Measurements from ENCODE around the gene AGBL3.

Gene AGBL3

DNA sequence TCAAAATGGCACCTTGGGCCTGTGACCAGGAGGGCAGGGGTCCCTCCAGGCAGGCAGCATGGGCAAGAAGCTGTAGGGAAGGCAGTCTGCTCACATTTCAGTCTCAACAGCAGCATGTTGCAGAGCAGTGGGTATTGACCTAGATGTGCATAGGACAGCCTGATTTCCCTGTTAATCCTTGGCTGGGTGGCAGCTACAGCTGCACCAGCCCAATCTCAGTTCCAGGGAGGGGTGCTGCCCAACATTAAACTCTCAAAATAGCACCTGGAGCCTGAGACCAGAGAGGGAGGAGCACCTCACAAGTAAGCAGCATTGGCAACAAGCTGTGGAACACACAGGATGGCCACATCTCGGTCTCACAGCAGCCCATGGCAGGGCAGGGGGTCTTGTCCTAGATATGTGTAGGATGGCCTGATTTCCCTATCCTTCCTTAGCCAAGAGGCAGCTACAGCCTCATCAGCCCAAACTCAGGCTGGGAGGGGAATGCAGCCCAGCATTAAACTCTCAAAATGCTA lies 171.9 kb downstream of the AGBL3 start:
- no CpG with 5 or more reads among the region's 1 CpG for WGBS (ENCODE audit: insufficient coverage, insufficient read length)
- Histone ChIP-seq H3K4me1 (ENCODE audit: control insufficient read depth, insufficient read depth, low read length) (peaks cover 3% of the 10 kb centered on the region; the same call in 1 of the 2 replicates), H3K9me3 (ENCODE audit: control insufficient read depth, insufficient read depth, low read length) (no peaks in the 10 kb centered on the region), H3K36me3 (ENCODE audit: control insufficient read depth, insufficient read depth, low read length) (peaks cover 2% of the 10 kb centered on the region; the same call in 1 of the 2 replicates), H3K27me3 (ENCODE audit: control insufficient read depth, insufficient read depth, low read length) (no peaks in the 10 kb centered on the region), H3K27ac (ENCODE audit: low read length) (no peak overlapping the region), H3K4me3 (ENCODE audit: low read length) (no peak overlapping the region)
- DNase-seq (ENCODE audit: low read depth, low spot score): no peak

DNA sequence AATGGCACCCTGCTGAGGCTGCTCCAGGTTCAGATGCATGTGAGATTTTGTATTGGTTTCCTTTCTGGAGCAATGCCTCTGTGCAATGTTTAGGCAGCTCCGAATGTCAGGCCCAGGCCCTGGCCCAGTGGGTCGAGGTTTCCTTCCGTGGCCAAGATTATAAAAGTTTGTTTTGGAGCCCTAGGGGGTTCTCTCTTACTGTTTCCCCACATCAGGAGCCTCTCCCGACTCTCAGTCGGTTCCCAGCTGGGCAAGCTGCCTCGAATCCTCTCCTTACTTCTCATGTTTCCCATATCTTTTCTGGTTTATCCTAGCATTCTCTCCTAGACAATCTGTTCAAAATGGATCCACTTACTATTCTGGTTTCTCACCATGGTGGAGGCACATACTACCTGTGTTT lies 172.6 kb downstream of the AGBL3 start:
- Histone ChIP-seq H3K4me3 (ENCODE audit: low read length) (no peak overlapping the region), H3K36me3 (ENCODE audit: control insufficient read depth, insufficient read depth, low read length) (peaks cover 2% of the 10 kb centered on the region; the same call in 1 of the 2 replicates), H3K27ac (ENCODE audit: low read length) (no peak overlapping the region), H3K27me3 (ENCODE audit: control insufficient read depth, insufficient read depth, low read length) (no peaks in the 10 kb centered on the region), H3K9me3 (ENCODE audit: control insufficient read depth, insufficient read depth, low read length) (peaks cover 2% of the 10 kb centered on the region; the same call in 1 of the 2 replicates), H3K4me1 (ENCODE audit: control insufficient read depth, insufficient read depth, low read length) (peaks cover 3% of the 10 kb centered on the region; the same call in 1 of the 2 replicates)
- WGBS (ENCODE audit: insufficient coverage, insufficient read length): no CpG with 5 or more reads among the region's 6 CpGs
- DNase-seq (ENCODE audit: low read depth, low spot score): no peak

DNA sequence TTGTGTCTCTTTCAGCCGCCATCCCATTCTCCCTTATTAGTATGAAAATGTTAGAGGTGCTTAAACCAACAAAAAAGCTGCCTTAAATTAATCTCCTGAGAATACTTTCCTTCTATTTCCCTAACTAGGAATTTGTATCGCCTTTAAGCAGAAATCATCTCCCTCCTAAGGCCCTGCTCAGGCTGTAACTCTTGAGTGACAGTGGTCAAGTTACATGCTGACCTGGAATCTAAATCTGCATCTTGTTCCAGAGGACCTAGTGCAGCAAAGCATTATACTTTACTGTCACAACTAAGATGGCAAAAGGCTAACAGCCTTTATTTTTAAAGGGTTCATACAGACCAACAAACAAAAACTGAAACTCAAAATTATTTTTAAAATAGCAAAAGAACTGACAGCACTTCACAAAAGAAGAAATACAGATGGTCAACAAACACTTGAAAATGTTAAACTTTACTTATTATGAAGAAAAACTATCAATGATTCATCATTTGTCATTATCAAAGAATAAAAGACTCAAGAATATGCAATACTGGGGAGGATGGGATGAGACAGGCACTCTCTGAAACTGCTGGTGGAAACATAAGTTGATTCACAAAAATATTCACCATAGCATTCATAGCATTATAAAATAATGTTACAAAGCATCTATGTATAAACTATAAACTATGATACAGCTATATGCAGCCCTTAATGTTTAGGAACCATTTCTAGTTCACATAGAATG lies 173.2 kb downstream of the AGBL3 start:
- Histone ChIP-seq H3K9me3 (ENCODE audit: control insufficient read depth, insufficient read depth, low read length) (peaks cover 2% of the 10 kb centered on the region; the same call in 1 of the 2 replicates), H3K4me3 (ENCODE audit: low read length) (no peak overlapping the region), H3K27ac (ENCODE audit: low read length) (no peak overlapping the region), H3K36me3 (ENCODE audit: control insufficient read depth, insufficient read depth, low read length) (peaks cover 3% of the 10 kb centered on the region; the same call in 1 of the 2 replicates), H3K4me1 (ENCODE audit: control insufficient read depth, insufficient read depth, low read length) (peaks cover 3% of the 10 kb centered on the region; the same call in 1 of the 2 replicates), H3K27me3 (ENCODE audit: control insufficient read depth, insufficient read depth, low read length) (no peaks in the 10 kb centered on the region)
- WGBS (ENCODE audit: insufficient coverage, insufficient read length): no CpG with 5 or more reads among the region's 2 CpGs
- DNase-seq (ENCODE audit: low read depth, low spot score): no peak

DNA sequence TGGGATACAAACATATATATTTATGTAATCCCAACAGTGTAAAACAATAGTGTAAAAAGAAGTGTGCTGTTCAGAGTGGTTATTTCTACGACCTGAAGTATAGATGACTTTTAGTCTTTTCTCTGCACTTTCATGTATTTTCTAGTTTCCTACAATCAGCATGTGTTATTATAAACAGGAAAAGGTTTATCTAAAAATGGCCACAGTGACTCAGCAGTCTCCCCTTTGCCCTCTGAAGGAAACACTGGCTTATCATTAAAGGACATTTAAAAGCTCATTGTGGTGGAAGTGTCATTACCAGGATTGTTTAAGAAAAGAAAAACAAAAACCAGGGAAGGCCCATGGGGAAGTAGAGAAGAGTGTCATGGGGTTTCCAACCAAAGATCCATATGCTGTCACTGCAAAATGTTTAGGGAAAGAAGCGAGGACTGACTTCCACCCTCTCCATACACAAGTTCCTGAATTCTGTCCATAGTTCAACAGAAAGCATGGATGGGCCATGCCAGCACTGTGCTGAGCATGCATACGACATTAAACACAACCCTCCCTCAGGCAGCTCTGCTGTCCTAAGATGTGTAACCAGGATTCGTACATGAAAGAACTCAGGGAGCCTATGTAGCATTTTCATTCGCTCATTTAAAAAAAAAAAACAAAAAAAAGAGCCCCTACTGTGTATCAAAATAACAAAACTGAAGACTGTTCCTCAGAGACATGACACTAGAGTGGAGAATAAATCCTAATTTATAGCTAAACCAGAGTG lies 174.0 kb downstream of the AGBL3 start:
- no peaks in the 10 kb centered on the region for H3K27me3 ChIP-seq (ENCODE audit: control insufficient read depth, insufficient read depth, low read length)
- DNase-seq (ENCODE audit: low read depth, low spot score): no peak
- peaks cover 2% of the 10 kb centered on the region; the same call in 1 of the 2 replicates for H3K9me3 ChIP-seq (ENCODE audit: control insufficient read depth, insufficient read depth, low read length)
- H3K36me3 ChIP-seq (ENCODE audit: control insufficient read depth, insufficient read depth, low read length): peaks cover 7% of the 10 kb centered on the region; the same call in 1 of the 2 replicates
- H3K4me1 ChIP-seq (ENCODE audit: control insufficient read depth, insufficient read depth, low read length): peaks cover 3% of the 10 kb centered on the region; the same call in 1 of the 2 replicates
- no peak overlapping the region for H3K27ac ChIP-seq (ENCODE audit: low read length)
- WGBS (ENCODE audit: insufficient coverage, insufficient read length): no CpG with 5 or more reads among the region's 5 CpGs
- no peak overlapping the region for H3K4me3 ChIP-seq (ENCODE audit: low read length)

DNA sequence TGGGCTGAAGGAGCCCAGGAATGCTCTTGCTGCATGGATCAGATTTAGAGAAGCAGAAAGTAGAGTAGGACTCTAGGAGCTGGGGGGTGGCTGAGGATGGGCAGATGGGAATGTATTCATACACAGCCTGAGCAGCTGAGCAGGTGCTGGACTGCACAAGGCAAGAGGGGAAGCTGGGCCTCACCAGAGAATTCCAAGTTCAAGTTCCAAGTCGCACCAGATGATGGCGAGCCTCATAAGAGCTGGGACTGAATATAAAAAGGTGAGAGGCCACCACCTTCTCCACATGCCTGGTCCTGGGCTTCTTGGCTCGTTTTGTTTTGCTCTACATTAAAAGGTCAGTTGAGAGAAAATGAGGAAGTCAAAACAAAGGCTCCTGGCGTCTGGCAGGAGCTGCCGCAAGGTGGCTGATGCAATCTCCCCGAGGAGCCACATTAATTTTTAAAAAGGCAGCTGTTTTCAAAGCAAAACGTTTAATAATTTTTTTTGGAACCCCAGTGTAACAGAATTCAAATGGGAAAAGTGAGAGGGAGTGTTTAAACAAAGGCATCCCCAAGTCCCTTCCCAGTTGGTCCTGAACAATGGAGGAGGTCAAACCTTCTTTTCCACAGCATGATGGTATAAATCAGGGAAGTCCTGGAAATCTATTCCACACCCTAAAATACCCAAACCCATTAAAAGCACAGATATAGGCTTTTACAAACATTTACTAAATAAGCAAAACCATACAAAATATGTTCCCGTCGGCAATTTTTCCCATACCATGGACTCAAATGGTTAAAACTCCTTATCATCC lies 174.7 kb downstream of the AGBL3 start:
- Histone ChIP-seq H3K27me3 (ENCODE audit: control insufficient read depth, insufficient read depth, low read length) (no peaks in the 10 kb centered on the region), H3K4me1 (ENCODE audit: control insufficient read depth, insufficient read depth, low read length) (peaks cover 3% of the 10 kb centered on the region; the same call in 1 of the 2 replicates), H3K4me3 (ENCODE audit: low read length) (no peak overlapping the region), H3K36me3 (ENCODE audit: control insufficient read depth, insufficient read depth, low read length) (peaks cover 7% of the 10 kb centered on the region; the same call in 1 of the 2 replicates), H3K9me3 (ENCODE audit: control insufficient read depth, insufficient read depth, low read length) (peaks cover 2% of the 10 kb centered on the region; the same call in 1 of the 2 replicates), H3K27ac (ENCODE audit: low read length) (no peak overlapping the region)
- no peak for DNase-seq (ENCODE audit: low read depth, low spot score)
- WGBS (ENCODE audit: insufficient coverage, insufficient read length): 100% methylated on average over 1 of the region's 9 CpGs

DNA sequence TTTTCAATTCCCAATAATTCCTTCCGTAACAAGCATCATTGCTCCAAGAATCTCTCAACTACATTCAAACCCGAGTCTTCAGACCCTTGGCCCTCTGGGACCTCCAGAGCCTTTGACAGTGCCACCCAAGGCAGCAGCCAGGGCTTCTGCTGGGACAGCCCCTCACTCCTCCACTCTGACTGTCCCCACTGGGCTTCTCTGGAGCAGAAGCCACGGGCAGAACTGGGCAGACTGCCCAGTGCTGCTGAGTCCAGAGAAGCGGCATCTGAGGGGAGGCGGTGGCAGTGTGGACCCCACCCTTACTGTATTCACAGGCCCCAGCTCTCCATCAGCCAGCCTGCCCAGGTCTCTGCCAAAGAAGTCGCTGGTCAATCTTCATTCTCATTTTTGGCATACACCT lies 175.4 kb downstream of the AGBL3 start:
- no peaks in the 10 kb centered on the region for H3K27me3 ChIP-seq (ENCODE audit: control insufficient read depth, insufficient read depth, low read length)
- H3K27ac ChIP-seq (ENCODE audit: low read length): no peak overlapping the region
- no peak for DNase-seq (ENCODE audit: low read depth, low spot score)
- H3K9me3 ChIP-seq (ENCODE audit: control insufficient read depth, insufficient read depth, low read length): peaks cover 2% of the 10 kb centered on the region; the same call in 1 of the 2 replicates
- peaks cover 3% of the 10 kb centered on the region; the same call in 1 of the 2 replicates for H3K4me1 ChIP-seq (ENCODE audit: control insufficient read depth, insufficient read depth, low read length)
- WGBS (ENCODE audit: insufficient coverage, insufficient read length): 100% methylated on average over 2 of the region's 6 CpGs
- H3K4me3 ChIP-seq (ENCODE audit: low read length): no peak overlapping the region
- H3K36me3 ChIP-seq (ENCODE audit: control insufficient read depth, insufficient read depth, low read length): peaks cover 11% of the 10 kb centered on the region; the same call in 1 of the 2 replicates

DNA sequence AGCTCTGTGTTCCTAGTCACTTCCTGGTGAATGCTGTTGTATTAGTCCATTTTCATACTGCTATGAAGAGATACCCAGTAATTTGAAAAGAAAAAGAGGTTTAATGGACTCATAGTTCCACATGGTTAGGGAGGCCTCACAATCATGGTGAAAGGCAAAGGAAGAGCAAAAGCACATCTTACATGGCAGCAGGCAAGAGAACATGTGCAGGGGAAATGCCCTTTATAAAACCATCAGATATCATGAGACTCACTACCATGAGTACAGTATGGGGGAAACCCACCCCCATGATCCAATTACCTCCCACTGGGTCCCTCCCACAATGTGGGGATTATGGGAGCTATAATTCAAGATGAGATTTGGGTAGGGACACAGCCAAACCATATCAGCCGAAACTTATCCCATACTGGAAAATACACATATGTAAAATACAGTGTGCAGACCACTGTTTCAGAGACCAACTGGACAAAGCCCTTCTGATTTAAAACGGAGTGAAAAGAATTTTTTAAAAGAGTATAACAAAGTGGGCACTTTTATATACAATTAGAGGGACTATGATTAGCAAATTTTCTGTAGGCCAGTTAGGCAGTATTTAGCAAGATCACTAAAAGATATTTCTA lies 176.2 kb downstream of the AGBL3 start:
- no peak overlapping the region for H3K4me3 ChIP-seq (ENCODE audit: low read length)
- WGBS (ENCODE audit: insufficient coverage, insufficient read length): no CpG with 5 or more reads among the region's 2 CpGs
- DNase-seq (ENCODE audit: low read depth, low spot score): no peak
- H3K27ac ChIP-seq (ENCODE audit: low read length): no peak overlapping the region
- peaks cover 3% of the 10 kb centered on the region; the same call in 1 of the 2 replicates for H3K4me1 ChIP-seq (ENCODE audit: control insufficient read depth, insufficient read depth, low read length)
- peaks cover 19% of the 10 kb centered on the region for H3K36me3 ChIP-seq (ENCODE audit: control insufficient read depth, insufficient read depth, low read length)
- no peaks in the 10 kb centered on the region for H3K27me3 ChIP-seq (ENCODE audit: control insufficient read depth, insufficient read depth, low read length)
- peaks cover 2% of the 10 kb centered on the region; the same call in 1 of the 2 replicates for H3K9me3 ChIP-seq (ENCODE audit: control insufficient read depth, insufficient read depth, low read length)

DNA sequence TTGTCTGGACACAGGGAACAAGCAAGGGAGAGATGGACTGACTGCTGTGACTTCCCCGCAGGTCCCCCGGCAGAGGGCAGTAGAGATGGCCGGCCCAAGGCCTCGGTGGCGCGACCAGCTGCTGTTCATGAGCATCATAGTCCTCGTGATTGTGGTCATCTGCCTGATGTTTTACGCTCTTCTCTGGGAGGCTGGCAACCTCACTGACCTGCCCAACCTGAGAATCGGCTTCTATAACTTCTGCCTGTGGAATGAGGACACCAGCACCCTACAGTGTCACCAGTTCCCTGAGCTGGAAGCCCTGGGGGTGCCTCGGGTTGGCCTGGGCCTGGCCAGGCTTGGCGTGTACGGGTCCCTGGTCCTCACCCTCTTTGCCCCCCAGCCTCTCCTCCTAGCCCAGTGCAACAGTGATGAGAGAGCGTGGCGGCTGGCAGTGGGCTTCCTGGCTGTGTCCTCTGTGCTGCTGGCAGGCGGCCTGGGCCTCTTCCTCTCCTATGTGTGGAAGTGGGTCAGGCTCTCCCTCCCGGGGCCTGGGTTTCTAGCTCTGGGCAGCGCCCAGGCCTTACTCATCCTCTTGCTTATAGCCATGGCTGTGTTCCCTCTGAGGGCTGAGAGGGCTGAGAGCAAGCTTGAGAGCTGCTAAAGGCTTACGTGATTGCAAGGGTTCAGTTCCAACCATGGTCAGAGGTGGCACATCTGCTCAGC lies 178.2 kb downstream of the AGBL3 start:
- peaks cover 24% of the 10 kb centered on the region for H3K36me3 ChIP-seq (ENCODE audit: control insufficient read depth, insufficient read depth, low read length)
- no peaks in the 10 kb centered on the region for H3K27me3 ChIP-seq (ENCODE audit: control insufficient read depth, insufficient read depth, low read length)
- no peak for DNase-seq (ENCODE audit: low read depth, low spot score)
- H3K9me3 ChIP-seq (ENCODE audit: control insufficient read depth, insufficient read depth, low read length): peaks cover 2% of the 10 kb centered on the region; the same call in 1 of the 2 replicates
- no peak overlapping the region for H3K4me3 ChIP-seq (ENCODE audit: low read length)
- H3K27ac ChIP-seq (ENCODE audit: low read length): no peak overlapping the region
- peaks cover 3% of the 10 kb centered on the region; the same call in 1 of the 2 replicates for H3K4me1 ChIP-seq (ENCODE audit: control insufficient read depth, insufficient read depth, low read length)
- no CpG with 5 or more reads among the region's 18 CpGs for WGBS (ENCODE audit: insufficient coverage, insufficient read length)

DNA sequence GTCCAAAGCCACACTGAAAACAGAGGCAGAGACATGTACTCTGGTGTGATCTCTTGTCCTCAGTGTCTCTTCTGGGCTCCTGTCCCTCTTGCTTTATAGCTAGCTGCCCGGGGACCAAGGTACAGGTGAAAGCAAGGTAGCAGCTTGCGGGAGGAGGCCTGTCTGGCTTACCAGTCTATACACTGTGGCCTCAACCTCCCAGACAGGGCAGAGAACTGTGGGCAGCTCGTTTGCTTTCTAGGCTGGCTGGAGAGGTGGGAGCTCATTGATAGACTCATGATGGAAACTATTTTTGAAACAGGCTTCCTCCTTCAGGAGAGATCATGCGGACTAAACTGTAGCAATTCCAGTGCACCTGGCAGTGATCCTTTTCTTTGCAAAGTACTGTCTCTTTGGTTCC lies 179.6 kb downstream of the AGBL3 start:
- Histone ChIP-seq H3K36me3 (ENCODE audit: control insufficient read depth, insufficient read depth, low read length) (peaks cover 24% of the 10 kb centered on the region), H3K9me3 (ENCODE audit: control insufficient read depth, insufficient read depth, low read length) (peaks cover 2% of the 10 kb centered on the region; the same call in 1 of the 2 replicates), H3K4me1 (ENCODE audit: control insufficient read depth, insufficient read depth, low read length) (no peaks in the 10 kb centered on the region), H3K27ac (ENCODE audit: low read length) (no peak overlapping the region), H3K27me3 (ENCODE audit: control insufficient read depth, insufficient read depth, low read length) (no peaks in the 10 kb centered on the region), H3K4me3 (ENCODE audit: low read length) (no peak overlapping the region)
- WGBS (ENCODE audit: insufficient coverage, insufficient read length): no CpG with 5 or more reads among the region's 4 CpGs
- no peak for DNase-seq (ENCODE audit: low read depth, low spot score)

All from iPS DF 6.9 (cell line).